Epidermal melanocyte (primary cell): ENCODE results near the gene ANKRD12.
"Not testable (repeated sequence)": the region's sequence is repeated elsewhere in the genome, so short reads cannot be mapped to it uniquely, and the experiment has no call there.

ENCODE experiments used
- DNase-seq: peaks from one replicate; pipeline ENCODE4 v3.0.0; 2011; ENCODE audit warnings: low spot score; ENCODE audit not compliant: insufficient read length

The ANKRD12 gene

GRCh38 chr18:9231852-9232486 is 95.4 kb downstream of the ANKRD12 start:
- DNase-seq: no peak

DNA sequence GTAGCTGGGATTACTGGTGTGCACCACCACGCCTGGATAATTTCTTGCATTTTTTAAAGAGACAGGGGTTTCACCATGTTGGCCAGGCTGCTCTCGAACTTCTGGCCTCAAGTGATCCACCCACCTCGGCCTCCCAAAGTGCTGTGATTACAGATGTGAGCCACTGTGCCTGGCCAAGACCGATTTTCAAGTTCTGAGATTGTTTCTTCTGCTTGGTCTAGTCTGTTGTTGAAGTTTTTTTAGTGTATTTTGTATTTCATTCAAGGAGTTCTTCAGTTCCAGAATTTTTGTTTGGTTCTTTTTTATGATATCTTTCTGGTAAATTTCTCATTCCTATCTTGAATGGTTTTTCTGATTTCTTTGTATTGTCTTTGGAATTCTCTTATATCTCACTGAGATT is 96.4 kb downstream of the ANKRD12 start:
- DNase-seq: no peak

DNA sequence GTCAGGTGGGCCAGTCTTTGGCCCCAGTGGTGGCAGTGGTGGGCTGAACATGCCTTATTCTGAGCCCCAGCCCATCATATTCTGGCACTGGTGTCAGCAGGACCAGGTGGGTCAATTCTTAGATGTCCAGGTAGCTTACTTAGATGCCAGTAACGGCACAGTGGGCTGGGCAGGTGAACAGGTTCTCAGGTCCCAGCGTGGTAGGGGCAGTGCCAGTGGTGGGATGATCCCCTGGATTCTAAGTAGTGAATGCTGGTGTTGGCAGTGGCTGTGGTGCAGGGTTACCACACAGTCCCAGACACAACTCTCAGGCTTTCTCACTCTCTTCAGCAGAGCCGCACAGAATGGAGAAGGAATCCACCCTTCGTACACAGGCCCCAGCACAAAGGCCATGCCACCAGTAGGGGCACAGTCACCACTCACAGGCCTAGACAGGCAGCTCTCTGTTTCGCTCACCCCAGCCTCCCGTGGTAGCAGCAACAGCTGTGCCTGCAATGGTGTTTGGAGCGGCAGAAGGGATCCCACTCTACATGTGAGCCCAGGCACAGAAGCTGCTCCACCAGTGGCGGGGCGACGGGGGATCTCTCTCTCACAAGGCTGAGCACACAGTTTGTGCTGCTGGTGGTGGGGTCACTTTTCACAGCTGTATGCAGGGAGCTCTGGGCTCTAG is 97.3 kb downstream of the ANKRD12 start:
- DNase-seq: no peak

GRCh38 chr18:9234528-9234927 is 97.9 kb downstream of the ANKRD12 start:
- no peak for DNase-seq

DNA sequence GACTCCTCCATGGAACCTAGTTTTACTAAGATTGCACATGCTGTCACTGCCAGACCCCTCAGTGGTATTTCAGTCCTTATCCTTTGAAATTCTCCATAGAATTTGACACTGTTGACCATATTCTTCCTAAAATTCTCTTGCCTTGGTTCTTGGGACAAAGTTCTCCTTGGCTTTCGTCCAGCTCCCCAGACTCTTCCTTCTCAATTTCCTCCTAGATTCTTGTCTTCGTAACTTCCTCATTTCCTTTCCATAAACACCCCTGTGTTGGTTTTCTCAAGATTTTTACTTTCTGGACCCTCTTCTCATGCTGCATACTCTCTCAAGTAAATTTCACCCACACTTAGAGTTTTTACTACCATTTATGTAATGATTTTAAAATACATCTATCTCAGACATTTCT is 101.4 kb downstream of the ANKRD12 start:
- DNase-seq: no peak

DNA sequence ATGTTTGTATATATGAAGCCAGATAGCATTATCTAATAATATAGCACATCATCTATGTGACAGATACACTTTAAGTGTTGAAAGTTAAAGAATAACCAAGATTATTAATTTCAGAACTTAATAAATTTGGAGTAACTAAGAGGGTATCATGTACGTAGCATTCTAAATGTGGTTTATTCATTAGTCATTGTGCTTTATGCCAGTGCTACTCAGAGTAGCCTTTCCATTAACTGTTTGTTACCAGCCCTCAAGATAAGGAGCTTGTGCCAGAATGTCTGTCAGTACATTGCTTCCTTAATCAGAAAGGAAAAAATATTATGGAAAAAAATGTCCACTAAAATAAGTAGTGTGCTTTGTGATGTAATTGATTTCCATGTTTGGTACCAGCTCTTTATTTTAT is 103.1 kb downstream of the ANKRD12 start:
- DNase-seq: no peak

GRCh38 chr18:9240270-9240669 is 103.7 kb downstream of the ANKRD12 start:
- DNase-seq: no peak

GRCh38 chr18:9243029-9243428 is 106.4 kb downstream of the ANKRD12 start:
- DNase-seq: no peak

DNA sequence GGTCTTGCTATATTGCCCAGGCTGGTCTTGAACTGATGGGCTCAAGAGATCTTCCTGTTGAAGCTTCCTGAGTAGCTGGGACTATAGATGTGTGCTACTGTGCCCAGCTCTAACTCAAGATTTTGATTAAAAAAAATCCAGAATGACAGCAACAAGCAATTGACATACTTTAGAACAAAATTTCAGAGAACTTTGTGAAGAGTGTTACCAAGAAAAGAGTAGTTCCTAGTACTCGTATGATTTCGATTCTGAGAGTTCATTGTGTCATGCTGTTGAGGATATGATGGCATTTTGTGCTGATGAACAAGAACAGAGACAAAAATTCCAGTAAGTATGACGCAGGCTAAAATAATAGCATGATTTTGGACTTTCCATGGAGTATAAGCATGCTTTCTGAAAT is 107.8 kb downstream of the ANKRD12 start:
- DNase-seq: no peak

DNA sequence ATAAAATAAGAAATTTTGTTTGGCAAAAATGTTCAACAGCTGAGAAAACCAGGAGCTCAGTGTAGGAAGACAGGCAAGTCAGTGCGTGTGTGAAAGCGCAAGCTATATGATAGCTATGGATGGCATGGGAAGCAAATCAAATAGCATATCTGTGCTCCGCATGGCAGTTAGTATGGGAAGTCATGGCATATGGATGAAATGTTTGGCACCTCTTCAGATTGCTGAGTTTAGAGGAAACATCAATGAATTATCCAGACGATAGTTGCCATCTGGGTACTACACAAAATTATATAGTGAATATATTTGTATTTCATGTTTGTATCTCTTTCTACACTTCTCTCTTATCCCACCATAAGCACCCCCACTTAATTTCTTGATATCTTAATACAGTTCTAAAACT is 112.1 kb downstream of the ANKRD12 start:
- no peak for DNase-seq

DNA sequence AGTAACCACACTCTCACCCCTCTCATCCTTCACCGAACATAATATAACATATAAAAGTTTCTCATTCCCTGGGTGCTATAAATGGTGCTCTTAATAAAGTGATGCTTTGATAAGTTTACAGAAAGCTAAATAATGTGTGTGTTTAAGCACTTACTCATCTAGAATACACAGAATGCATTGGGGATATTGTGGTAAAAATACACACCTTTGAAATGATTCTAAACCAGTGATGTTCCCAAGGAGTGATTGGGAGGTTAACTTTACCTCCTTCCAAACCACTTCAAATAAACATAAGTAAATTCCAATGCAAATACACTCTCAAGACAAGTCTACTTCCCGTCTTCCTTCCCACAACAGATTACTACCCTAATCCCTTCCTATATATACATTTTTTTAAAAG is 112.7 kb downstream of the ANKRD12 start:
- DNase-seq: no peak

DNA sequence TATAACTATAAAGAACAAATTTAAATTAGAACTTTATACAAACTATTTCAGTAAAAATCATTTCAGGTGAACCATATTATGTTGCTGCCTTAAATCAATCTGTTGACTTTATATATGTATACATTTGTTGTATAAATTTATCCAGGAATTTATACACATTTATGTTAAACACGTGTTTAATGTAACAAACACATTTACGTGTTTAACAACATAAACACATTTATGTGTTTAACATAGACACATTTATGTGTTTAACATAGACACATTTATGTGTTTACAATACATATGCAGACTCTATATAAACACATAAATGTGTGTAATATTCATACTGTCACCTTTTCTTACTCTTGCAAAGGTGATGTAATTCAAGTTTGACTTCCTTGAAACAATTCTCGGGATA is 122.6 kb downstream of the ANKRD12 start:
- no peak for DNase-seq

- DNase-seq: no peak
Observed at GRCh38 chr18:9260388-9261380, 124.1 kb downstream of the ANKRD12 start.

GRCh38 chr18:9263264-9263663 is 126.7 kb downstream of the ANKRD12 start:
- DNase-seq: no peak

DNA sequence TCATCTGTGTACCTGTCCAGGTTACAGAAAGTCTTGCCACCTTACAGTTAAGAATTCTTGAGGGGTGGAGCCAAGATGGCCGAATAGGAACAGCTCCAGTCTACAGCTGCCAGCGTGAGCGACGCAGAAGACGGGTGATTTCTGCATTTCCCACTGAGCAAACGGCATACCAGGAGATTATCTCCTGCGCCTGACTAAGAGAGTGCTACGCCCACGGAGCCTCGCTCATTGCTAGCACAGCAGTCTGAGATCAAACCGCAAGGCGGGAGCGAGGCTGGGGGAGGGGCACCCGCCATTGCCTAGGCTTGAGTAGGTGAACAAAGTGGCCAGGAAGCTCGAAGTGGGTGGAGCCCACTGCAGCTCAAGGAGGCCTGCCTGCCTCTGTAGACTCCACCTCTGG is 128.2 kb downstream of the ANKRD12 start:
- not testable (repeated sequence) for DNase-seq

DNA sequence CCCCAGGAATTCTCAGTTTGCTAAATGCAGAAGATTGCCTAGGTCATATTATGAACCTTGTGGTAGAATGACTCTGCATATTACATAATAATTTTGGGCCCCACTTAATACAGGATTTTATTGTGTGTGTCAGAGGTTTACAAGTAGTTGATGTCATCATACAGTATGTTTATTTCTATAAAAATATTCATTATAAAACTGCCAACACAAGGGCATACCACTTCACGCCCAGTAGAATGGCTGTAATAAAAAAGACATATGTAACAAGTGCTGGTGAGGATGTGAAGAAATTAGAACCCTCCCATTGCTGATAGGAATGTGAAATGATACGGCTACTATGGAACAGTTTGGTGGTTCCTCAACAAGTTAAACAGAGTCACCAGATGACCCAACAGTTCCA is 136.6 kb downstream of the ANKRD12 start:
- DNase-seq: no peak

GRCh38 chr18:9275890-9276289 is 139.3 kb downstream of the ANKRD12 start:
- DNase-seq: no peak

GRCh38 chr18:9278028-9278427 is 141.4 kb downstream of the ANKRD12 start:
- no peak for DNase-seq

DNA sequence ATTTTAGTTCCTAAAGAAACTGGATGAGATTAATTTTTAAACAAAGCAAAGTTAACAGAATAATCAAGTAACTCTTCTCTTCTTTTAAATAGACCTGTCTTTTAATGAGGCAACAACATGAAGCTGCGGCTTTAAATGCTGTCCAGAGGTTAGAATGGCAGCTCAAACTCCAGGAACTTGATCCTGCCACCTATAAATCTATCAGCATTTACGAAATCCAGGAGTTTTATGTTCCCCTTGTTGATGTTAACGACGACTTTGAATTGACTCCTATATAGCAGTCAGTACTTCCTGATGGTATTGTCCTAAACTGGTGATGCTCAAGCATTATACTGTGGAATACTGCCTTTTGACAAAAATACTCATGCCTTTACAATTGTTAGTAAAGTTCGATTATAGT is 144.3 kb downstream of the ANKRD12 start:
- DNase-seq: no peak

DNA sequence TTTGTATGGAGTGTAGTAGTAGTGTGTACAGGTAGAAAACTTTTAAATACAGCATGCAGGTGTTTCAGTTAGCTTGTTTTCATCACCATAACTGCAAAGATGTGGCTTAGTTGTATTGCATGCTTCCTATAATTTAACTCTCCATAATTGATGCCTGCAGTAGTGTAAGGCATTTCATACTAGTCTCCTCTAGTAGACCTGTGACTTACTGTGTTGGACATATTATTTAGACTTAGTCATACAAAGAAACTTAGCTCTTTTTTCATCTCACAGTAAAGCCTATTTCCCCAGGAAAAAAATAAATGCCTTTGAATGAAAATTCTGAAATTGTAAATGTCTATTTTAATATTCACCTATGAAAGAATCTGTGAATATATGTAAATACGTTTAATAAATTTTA is 145.2 kb downstream of the ANKRD12 start:
- DNase-seq: no peak

DNA sequence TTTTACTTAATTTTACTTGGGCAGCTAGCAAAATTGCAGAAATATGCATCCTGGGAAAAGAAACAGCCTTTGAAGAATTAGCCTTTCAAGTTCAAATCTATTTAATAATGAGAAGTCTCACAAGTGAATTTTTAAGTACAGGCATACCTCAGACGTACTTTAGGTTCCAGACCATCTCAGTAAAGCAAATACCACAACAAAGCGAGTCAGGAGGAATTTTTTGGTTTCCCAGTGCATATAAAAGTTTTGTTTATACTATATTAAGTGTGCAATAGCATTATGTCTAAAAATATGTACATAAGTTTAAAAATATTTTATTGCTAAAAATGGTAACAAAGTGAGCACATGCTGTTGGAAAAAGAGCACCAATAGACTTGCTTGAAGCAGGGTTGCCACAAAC is 147.2 kb downstream of the ANKRD12 start:
- DNase-seq: no peak

DNA sequence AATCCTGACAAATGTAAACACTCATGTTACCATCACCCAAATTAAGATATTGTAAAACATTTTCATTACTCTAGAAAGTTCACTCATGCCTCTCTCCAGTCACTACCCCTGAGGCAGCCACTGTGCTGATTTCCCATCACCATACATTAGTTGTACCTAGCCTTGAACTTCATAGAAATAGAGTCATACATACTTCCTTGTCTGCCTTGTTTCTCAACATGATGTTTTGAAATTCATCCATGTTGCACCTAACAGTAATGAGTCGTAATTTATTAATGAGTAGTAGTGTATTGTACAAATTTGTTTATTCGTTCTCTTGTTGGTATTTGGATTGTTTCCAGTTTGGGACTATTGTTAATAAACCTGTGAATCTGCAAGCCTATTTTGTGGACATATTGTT is 149.0 kb downstream of the ANKRD12 start:
- DNase-seq: no peak
